ENCODE results near the gene TFAM. TPM values are rescaled to one million over a fixed set of nuclear protein-coding genes. Genes with fewer than 3 reads are reported as not detected.

Gene TFAM
- polyA plus RNA-seq, 1 of the 3 experiments (the other 2 are of a cell fraction), result 19.6 TPM

DNA sequence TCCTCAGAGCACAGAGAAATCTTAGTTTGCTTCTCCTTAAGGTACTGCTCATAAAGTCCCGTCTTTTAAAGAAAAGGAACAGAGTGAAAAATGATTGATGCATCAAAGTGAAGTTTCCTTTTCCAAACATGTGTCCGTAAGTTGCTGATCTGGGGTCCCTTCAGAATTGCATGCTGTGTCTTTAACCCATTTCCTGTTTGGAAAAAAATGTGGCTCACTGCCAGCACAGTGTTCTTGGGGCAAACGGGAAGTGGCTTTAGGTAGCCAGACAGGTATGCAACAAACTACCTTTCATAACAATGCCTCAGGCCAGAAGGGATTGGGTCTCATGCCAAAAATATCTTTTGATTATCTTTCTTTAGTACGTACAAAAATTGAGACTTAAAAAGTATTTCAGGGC is 50.9 kb downstream of the TFAM start:
- no peaks in the 10 kb centered on the region for H3K79me2 ChIP-seq (ENCODE audit: insufficient read depth)
- H3K36me3 ChIP-seq (replicated peaks in 1 of 2; ENCODE audit: control insufficient read depth in 1 of 2, insufficient read depth in 2 of 2, low read length in 1 of 2), result no peaks in the 10 kb centered on the region
- TF ChIP-seq NFIC (IDR thresholded peaks at IDR 0.05; ENCODE audit: borderline replicate concordance) (peak; percentile 74), RCOR1 (IDR thresholded peaks at IDR 0.05; ENCODE audit: low read length) (no peak), CHD2 (IDR thresholded peaks at IDR 0.05; ENCODE audit: low read length, partially characterized antibody) (no peak)
- TF ChIP-seq, protein P1, sequence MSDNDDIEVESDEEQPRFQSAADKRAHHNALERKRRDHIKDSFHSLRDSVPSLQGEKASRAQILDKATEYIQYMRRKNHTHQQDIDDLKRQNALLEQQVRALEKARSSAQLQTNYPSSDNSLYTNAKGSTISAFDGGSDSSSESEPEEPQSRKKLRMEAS (IDR thresholded peaks at IDR 0.05; ENCODE audit: low read depth), result no peak
- H3K9me3 ChIP-seq, result 0 out of 2 replicates have a peak, but pooled peaks cover 7% of the 10 kb centered on the region
- peak overlapping the region; percentile 64 to 89; a peak in 3 of 4 replicates for H3K27ac ChIP-seq (ENCODE audit: low read depth in 2 of 2, low read length in 1 of 2)
- peak overlapping the region; percentile 3; the same call in 1 of the 2 replicates for H3K9ac ChIP-seq
- H3K9me2 ChIP-seq, result no peaks in the 10 kb centered on the region
- 64% methylated on average over 4 of the region's 4 CpGs for WGBS (ENCODE audit: low lambda C conversion rate)
- H3F3A ChIP-seq (replicated peaks; ENCODE audit: insufficient read depth), result peaks cover 18% of the 10 kb centered on the region
- ChIA-PET CTCF (interaction anchor here (0.9 kb wide), 1 partner anchor 22 kb away, joined by 3 read pairs; no protein-coding TSS in a partner anchor), POLR2A (no interaction called here)
- H2AFZ ChIP-seq (ENCODE audit: low read depth), result no peak overlapping the region
- H3K4me1 ChIP-seq (ENCODE audit: control insufficient read depth in 1 of 2, insufficient read depth in 2 of 2, low read depth in 1 of 2, low read length in 1 of 2), result peaks cover 3 to 13% of the 10 kb centered on the region in 2 experiments
- no peak for DNase-seq
- no peaks in the 10 kb centered on the region for H4K20me1 ChIP-seq (ENCODE audit: insufficient read depth)
- H3K4me3 ChIP-seq (ENCODE audit: low read depth in 2 of 2, low read length in 1 of 2), result 0 out of 4 replicates have a peak overlapping the region, but pooled peaks of 1 of the 2 experiments have one; percentile 3
- H3K4me2 ChIP-seq, result peak overlapping the region; percentile 47; the same call in 1 of the 2 replicates
- no peaks in the 10 kb centered on the region for H3K27me3 ChIP-seq (ENCODE audit: insufficient read depth)

GRCh38 chr10:58438340-58438871 is 53.2 kb downstream of the TFAM start:
- DNase-seq, result no peak
- H3K4me1 ChIP-seq (ENCODE audit: control insufficient read depth in 1 of 2, insufficient read depth in 2 of 2, low read depth in 1 of 2, low read length in 1 of 2), result peaks cover 3 to 13% of the 10 kb centered on the region in 2 experiments
- H2AFZ ChIP-seq (ENCODE audit: low read depth), result no peak overlapping the region
- H3K36me3 ChIP-seq (replicated peaks in 1 of 2; ENCODE audit: control insufficient read depth in 1 of 2, insufficient read depth in 2 of 2, low read length in 1 of 2), result no peaks in the 10 kb centered on the region
- 64% methylated on average over 3 of the region's 3 CpGs for WGBS (ENCODE audit: low lambda C conversion rate)
- H3K4me3 ChIP-seq (ENCODE audit: low read depth in 2 of 2, low read length in 1 of 2), result no peak overlapping the region
- 0 out of 2 replicates have a peak overlapping the region, but pooled peaks have one; percentile 1 for H3K4me2 ChIP-seq
- TF ChIP-seq, protein P1 (IDR thresholded peaks at IDR 0.05; ENCODE audit: low read depth), result no peak
- no peak for TF ChIP-seq SIN3A (IDR thresholded peaks at IDR 0.05; ENCODE audit: borderline replicate concordance, low read depth, low read length)
- TF ChIP-seq SMC3 (IDR thresholded peaks at IDR 0.05; ENCODE audit: low read depth, low read length), result no peak
- TF ChIP-seq GATA2 (CRISPR knock-in tag; IDR thresholded peaks at IDR 0.05), result no peak
- TF ChIP-seq, protein P2, sequence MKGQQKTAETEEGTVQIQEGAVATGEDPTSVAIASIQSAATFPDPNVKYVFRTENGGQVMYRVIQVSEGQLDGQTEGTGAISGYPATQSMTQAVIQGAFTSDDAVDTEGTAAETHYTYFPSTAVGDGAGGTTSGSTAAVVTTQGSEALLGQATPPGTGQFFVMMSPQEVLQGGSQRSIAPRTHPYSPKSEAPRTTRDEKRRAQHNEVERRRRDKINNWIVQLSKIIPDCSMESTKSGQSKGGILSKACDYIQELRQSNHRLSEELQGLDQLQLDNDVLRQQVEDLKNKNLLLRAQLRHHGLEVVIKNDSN (IDR thresholded peaks at IDR 0.05; ENCODE audit: borderline replicate concordance, low read depth), result no peak
- no peak for TF ChIP-seq MEF2A (IDR thresholded peaks at IDR 0.05; ENCODE audit: borderline replicate concordance, low read depth)
- no peak for TF ChIP-seq FOXJ3 (CRISPR knock-in tag; IDR thresholded peaks at IDR 0.05)
- TF ChIP-seq TCF12 (IDR thresholded peaks at IDR 0.05), result peak; percentile 37; the same call in 1 of the 2 replicates
- 0 out of 2 replicates have a peak, but pooled peaks cover 7% of the 10 kb centered on the region for H3K9me3 ChIP-seq
- POLR2A ChIA-PET, result no interaction called here
- CTCF ChIA-PET, result no interaction called here
- no peaks in the 10 kb centered on the region for H3K27me3 ChIP-seq (ENCODE audit: insufficient read depth)
- no peaks in the 10 kb centered on the region for H3K79me2 ChIP-seq (ENCODE audit: insufficient read depth)
- H3K9me2 ChIP-seq, result no peaks in the 10 kb centered on the region
- H4K20me1 ChIP-seq (ENCODE audit: insufficient read depth), result no peaks in the 10 kb centered on the region
- H3K9ac ChIP-seq, result no peak overlapping the region
- peak overlapping the region in 1 of 2 experiments; percentile 67; a peak in 2 of 4 replicates for H3K27ac ChIP-seq (ENCODE audit: low read depth in 2 of 2, low read length in 1 of 2)
- H3F3A ChIP-seq (replicated peaks; ENCODE audit: insufficient read depth), result peaks cover 18% of the 10 kb centered on the region
